ENCODE measurements around the gene EMC8.
A peak's percentile ranks its signal among the peaks of the same experiment; 100 is the strongest.
"Not testable (repeated sequence)": the region's sequence is repeated elsewhere in the genome, so short reads cannot be mapped to it uniquely, and the experiment has no call there.

The EMC8 gene

DNA sequence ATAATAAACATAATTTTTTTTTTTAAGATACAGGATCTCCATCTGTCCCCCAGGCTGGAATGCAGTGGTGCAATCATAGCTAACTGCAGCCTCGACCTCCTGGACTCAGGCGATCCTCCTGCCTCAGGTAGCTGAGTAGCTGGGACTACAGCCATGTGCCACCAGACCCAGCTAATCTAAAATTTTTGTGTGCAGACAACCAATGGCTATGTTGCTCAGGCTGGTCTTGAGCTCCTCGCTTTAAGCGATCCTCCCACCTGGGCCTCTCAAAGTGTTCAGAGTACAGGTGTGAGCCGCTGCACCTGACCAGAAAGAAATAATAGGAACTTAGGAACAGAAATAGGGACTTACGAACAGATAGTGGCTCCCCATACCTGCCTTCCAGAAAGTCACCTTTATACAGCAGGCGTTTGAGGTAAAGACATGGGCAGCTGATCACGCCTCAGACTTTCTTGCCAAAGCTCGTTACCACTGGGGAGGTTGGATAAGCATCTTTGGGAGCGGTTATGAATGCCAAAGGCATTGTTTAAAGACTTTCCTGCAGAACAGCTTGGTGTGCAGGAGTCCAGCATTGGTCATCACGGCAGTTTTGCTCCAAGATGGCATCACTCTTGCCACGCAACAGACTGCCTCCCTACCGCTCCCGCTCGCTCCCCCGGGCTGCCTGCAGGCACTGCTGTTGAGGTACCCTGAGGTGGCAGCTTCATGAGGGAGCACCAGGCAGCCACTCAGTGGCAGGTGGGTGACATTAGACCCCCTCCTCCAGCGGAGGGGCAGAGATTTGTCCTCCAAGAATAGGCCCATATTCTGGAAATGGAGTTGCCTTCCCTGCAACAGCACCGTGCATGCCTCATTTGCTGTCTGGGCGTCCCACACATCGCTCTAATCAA, 13.7 kb upstream of the EMC8 start:
- no peak for DNase-seq (ENCODE audit: low read depth in 1 of 2, low spot score in 1 of 2)

DNA sequence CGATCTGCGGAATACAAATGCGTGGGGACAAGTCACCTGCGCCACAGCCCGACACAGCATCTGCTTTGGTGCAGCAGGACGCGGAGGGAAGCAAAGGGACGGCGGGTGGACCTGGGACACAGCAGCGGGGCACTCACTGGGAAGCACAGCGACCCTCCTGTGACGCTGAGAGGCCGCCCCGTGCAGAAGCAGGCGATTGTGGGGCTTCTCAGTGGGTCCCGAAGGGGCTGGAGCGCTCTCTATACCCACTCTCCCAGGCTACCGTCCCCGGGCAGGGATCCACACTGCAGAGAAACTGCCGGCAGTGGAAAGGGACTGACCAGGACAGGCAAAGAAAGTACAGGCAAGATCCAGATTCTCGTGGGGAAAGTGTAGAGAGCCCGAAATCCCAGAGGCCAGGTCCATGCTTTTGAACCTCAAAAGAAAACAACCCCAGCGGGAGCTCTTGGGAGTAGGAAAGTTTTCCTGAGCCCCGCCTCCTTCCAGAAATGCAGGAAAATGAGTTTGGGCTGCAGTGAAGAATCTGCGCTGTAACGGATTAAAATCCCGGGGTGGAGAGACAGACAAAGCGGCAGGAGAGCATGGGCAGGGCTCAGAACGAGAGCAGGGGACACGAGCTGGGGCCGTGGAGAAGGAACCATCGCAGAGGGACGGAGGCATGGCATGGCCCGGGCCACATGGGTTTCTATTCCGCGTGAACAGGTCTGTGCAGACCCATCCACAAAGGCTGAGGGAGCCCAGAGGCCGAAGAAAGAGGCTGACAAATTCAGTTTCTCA, 12.9 kb upstream of the EMC8 start:
- DNase-seq (ENCODE audit: low read depth in 1 of 2, low spot score in 1 of 2), result no peak

DNA sequence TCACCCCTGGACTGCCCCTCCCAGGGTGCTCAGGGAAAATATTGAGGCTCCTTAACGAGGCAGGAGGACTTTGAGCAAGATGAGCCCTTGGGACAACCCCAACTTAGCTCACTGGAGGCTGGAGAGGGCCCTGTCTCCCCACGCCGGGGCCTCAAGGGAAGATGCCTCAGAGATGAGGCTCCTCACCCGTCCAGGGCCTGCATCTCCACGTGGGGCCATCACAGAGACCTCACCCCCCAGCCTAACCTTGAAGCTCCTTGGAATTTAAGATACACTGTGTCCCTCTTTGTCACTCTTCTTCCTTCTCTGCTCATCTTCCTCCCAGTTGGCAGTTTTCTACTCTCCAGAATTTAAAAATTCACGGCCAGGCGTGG, 11.4 kb upstream of the EMC8 start:
- no peak for DNase-seq (ENCODE audit: low read depth in 1 of 2, low spot score in 1 of 2)

DNA sequence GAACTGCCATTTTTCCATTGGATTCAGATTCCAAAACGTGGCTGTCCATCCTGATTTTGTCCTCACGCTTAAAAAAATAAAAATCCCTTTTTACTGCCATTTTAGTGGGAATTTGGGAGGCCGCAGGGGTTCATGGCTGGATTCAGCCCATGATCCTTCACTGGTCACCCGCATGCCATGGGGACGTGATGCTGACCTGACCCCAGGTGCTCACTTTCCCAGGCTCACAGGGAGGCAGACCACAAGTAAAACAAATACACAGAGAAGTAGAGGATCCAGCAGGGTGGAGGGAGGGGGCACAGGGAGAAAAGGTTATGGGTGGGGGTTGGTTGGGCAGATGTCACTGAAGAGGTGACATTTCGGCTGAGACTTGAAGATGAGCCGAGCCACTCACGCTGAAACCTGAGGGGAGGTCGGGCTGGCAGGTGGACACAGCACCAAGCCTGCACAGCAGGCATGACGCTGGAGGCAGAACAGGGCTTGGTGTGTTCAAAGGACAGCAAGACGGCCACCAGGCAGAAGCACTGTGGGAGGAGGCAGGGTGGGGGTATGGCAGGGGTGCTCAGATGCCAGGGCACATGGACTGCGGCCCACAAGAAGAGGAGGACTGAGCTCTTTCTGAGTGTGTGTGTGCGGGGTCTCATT, 10.9 kb upstream of the EMC8 start:
- no peak for DNase-seq (ENCODE audit: low read depth in 1 of 2, low spot score in 1 of 2)

DNA sequence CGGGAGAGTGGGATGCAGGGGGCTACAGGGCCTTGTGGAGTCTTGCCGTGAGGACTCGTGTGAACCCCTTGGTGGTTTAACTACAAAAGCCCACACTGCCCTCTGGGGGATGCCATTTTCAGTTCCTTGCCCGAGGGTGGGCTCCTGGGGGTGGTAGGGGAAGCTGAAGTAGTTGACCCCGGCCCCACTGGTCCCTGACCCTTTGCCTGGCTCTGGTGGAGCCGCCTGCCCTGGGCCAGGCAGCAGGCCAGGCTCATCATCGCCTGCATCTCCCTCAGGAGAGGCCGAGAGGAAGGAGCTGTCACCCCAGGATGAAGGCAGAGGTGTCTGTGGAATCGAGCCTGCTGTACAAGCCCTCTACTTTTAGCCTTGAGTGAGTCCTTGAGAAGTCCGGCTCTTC, 10.3 kb upstream of the EMC8 start:
- DNase-seq (ENCODE audit: low read depth in 1 of 2, low spot score in 1 of 2), result no peak

DNA sequence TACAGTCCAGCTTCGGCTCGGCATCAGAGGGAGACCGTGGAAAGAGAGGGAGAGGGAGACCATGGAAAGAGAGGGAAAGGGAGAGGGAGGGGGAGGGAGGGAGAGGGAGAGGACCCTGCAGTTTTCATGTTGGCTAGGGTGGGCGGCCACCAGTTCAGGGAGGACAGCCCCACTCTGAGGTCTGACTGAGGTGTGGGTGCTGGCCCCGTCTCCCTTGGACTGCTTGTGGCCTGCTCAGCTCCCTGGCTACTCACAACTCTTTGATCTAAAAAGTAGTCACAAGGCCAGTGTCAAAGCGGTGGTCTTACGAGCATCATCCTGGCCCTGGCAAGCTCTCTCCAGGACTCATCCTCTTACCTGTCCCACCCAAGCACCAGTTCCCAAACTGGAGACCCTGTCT, 9.6 kb upstream of the EMC8 start:
- DNase-seq (ENCODE audit: low read depth in 1 of 2, low spot score in 1 of 2), result no peak

DNA sequence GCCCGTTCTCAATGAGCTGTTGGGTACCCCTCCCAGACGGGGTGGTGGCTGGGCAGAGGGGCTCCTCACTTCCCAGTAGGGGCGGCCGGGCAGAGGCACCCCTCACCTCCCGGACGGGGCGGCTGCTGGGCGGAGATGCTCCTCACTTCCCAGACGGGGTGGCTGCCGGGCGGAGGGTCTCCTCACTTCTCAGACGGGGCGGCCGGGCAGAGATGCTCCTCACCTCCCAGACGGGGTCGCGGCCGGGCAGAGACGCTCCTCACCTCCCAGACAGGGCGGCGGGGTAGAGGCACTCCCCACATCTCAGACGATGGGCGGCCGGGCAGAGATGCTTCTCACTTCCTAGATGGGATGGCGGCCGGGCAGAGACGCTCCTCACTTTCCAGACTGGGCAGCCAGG, 8.8 kb upstream of the EMC8 start:
- DNase-seq (ENCODE audit: low read depth in 1 of 2, low spot score in 1 of 2), result not testable (repeated sequence)

DNA sequence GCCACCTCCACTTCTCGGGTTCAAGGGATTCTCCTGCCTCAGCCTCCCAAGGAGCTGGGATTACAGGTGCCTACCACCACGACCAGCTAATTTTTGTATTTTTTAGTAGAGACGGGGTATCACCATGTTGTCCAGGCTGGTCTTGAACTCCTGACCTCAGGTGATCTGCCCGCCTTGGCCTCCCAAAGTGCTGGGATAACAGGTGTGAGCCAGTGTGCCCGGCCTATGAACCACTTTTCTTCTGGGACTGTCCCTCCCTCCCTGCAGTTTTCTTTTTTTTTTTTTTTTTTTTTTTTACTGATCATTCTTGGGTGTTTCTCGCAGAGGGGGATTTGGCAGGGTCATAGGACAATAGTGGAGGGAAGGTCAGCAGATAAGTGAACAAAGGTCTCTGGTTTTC, 8.0 kb upstream of the EMC8 start:
- DNase-seq (ENCODE audit: low read depth in 1 of 2, low spot score in 1 of 2), result not testable (repeated sequence)

DNA sequence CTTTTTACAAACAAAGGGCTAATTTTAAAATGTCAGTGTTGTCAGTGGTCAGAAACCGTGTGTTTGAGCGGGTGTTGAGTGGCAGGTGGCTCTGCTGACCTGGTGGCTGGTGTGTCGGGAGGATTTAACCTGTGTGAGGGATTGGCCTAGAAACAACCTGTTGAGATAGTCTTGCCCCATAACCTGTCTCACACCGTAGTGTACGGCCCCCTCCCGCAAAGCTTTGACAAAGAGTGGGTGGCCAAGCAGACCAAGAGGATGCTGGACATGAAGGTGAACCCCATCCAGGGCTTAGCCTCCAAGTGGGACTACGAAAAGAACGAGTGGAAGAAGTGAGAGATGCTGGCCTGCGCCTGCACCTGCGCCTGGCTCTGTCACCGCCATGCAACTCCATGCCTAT, 7.2 kb upstream of the EMC8 start:
- no peak for DNase-seq (ENCODE audit: low read depth in 1 of 2, low spot score in 1 of 2)

DNA sequence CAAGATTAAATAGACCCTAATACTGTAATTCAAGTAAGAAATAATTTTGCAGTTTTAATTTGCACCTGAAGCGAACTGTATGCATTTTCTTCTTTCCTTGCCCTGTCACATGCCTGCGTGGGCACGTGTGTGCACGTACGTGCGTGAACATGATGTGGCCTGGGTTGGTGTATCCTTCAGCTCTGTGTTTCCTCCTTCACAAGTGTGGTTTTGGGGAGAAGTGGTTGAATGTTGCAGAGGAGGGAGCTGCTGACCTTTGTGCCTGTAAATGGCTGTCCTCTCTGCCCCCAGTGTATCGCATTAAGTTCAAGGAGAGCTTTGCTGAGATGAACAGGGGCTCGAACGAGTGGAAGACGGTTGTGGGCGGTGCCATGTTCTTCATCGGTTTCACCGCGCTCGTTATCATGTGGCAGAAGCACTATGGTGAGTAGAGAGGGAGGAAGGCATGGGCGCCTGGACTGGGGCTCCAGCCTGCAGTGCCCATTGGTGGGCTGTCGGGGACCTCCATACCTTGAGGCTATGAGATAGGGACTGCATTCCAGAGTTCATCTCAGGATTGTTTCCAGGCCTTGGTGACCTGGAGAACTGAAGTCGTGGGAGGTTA, 6.2 kb upstream of the EMC8 start:
- DNase-seq (ENCODE audit: low read depth in 1 of 2, low spot score in 1 of 2), result no peak

DNA sequence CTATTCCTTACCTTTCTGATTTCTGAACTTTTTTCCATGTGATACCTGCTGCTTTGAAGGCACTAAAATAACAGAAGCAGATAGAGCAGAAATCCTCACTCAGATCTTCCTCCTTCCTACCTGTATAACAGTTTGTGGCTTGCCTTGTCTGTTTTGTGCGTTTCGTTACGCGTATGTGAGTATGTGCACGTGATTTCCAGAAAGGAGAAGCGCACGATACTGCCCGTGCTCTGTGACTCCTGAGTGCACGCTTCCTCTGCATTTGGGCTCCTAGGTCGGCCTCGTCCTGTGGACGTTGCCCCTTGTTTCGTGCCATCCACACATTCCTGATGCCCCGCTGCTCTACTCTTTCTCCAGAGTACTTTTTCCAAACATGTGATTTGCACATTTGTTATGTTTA, 4.2 kb upstream of the EMC8 start:
- no peak for DNase-seq (ENCODE audit: low read depth in 1 of 2, low spot score in 1 of 2)

DNA sequence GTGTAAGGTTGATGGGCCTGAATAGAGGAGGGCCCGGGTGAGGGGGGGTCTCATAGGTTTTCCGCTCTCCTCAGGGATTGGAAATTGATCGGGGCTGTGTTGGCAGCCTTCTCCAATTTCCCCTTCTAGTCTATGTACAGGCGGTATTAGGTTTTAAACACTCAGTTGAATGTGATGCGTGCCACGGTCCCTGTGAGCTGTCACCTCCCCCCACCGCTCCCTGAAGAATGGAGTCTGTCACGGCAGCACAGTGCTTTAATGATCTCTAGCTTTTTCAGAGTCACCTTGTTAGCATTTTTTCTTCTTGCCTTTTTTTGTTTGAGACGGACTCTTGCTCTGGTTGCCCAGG, 951 bp upstream of the EMC8 start:
- DNase-seq (ENCODE audit: low read depth in 1 of 2, low spot score in 1 of 2), result peak in 1 of 2 donors; percentile 10

DNA sequence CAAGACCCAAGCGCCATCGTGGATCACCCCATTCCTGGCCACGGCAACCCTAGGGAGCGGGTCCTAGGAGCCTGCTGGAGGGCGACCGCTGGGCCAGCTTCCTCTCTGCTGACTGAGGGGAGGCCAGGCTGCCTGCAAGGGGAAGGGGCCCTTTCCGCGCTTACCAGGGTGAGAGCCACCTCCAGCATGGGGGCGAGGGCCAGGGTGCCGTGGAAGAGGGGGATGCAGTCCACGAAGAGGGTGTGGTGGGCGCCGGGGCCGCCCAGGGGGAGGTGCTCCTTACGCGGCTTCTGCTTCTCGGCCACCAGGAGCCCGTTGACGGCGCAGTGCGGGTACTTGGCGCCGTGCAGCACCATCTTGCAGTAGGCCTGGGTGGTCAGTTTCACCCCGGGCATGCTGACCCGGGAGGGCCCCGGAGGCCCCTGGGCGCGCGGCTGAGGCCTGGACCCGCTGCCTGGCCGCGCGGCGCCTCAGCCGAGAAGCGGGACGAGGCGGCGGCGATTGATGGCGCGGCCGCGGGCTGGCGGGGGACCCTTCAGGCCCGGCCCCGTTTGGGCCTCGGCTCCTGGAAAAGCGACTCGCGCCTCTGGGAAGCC, 345 bp downstream of the EMC8 start:
- no peak for DNase-seq (ENCODE audit: low read depth in 1 of 2, low spot score in 1 of 2)

DNA sequence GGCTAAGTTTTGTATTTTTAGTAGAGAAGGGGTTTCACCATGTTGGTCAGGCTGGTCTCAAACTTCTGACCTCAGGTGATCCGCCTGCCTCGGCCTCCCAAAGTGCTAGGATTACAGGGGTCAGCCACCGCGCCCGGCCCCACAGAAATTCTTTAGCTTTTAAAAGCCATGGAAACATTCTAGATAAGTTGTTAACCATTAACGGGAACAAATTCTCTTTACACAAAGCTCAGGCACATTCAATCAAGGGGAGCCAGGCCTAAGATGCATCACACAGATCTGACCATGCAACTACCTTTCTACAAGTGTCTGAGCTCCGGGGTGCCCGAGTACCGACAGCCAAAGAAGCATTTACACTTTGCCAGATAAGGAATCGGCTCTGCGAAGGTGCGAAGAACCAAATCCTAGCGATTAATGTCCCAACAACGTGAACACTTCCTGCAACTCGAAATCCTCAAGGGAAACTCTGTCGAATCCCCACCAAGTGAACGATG, 1.0 kb downstream of the EMC8 start:
- no peak for DNase-seq (ENCODE audit: low read depth in 1 of 2, low spot score in 1 of 2)

DNA sequence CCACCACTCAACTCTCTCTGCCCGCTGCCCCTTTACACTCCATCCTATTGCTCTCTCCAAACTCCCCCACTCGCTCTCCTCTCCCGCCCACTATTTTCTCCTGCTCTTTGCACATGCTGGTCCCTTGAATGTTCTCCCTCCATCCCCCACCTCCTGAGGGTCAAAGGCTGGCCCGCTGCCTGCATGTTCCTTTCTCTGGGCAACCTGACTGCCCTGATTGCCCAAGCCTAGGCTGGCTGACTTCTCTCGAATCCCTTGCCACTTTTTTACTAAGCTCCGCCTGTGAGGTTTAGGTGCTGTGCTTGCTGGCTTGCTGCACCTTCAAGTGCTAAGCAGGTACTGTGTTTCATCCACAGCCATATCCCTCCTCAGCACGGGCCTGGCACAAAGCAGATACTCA, 2.7 kb downstream of the EMC8 start:
- DNase-seq (ENCODE audit: low read depth in 1 of 2, low spot score in 1 of 2), result no peak

DNA sequence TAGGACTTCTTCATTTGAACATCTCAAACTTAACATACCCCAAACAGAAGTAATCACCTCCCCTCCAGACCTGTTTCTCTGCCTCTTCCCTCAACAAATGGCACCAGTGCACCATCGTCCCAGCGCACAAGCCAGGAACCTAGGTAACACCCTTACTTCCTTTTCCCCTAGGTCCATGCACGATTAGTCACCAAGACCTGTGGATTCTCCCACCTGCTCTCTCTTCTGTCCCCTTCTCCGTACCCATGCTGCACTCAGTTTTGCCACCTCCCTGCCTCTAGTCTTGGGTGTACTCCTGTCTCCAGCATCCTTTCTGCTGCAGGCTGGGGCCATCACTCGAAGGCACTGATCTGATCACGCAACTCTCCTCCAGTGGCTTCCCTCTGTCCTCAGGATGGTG, 3.2 kb downstream of the EMC8 start:
- DNase-seq (ENCODE audit: low read depth in 1 of 2, low spot score in 1 of 2), result no peak

DNA sequence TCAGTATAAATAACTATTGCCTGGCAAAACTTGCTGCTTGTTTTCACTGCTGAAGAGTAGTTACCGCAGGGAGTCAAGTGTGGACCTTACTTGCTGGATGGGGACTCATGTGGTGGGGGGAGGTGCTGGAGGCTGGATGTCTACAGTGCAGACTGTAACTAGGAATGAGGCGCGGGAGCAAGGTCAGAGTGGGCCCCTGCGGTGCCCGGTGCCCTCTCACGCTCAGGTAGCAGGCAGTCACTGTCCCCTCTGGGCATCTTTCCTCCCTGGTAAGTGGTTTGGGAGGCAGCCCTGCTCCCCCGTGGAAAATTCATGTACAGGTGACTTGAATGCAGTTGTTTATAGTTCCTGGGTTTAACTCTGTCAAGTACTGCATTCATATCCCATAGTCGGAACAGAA, 4.6 kb downstream of the EMC8 start:
- no peak for DNase-seq (ENCODE audit: low read depth in 1 of 2, low spot score in 1 of 2)

DNA sequence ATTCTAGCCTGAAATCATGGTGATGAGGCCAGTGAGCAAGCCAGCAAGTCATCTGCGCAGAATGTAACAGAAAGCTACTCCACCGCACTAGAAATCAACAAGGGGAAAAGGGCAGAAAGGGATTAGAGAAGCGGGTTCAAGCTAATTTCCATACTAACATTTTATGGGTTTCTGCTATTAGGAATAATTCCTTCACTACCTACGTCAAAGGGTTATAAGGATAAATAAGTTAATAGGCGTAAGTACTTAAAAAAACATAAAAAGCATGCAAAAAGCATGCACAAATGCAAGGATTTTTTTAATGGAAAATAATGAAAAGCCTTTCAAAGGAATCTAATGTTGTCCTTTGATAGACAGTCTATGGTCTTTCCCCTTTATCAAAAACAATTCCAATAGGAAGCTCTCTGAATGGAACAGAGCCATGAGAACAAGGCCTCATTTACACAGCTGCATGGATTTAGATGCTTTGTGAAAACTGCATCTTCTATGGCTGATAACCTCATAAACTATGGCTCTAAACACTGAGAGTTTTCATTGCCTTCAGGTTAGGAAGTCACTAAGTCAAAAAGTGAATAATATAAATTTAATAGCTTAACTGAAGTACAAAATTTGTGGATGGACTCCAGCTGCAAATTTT, 5.6 kb downstream of the EMC8 start:
- DNase-seq (ENCODE audit: low read depth in 1 of 2, low spot score in 1 of 2), result no peak

DNA sequence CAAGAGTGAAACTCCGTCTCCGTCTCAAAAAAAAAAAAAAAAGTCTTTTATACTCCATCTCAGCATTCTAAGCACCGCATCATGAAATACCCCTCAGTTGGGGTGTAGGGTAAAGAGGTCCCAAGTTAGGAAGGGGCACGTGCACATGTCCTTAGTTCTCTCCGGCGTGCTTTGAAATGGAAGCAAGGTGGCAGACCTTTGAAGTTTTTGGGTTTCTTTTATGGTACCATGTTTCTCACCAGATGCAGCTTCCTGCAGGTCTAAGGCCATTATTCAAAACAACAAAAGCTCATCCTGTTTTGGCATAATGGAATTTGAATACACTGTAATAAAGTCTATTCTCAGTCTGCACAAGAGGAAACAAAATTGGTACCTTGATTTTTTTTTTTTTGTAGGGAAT, 9.6 kb downstream of the EMC8 start:
- DNase-seq (ENCODE audit: low read depth in 1 of 2, low spot score in 1 of 2), result no peak

DNA sequence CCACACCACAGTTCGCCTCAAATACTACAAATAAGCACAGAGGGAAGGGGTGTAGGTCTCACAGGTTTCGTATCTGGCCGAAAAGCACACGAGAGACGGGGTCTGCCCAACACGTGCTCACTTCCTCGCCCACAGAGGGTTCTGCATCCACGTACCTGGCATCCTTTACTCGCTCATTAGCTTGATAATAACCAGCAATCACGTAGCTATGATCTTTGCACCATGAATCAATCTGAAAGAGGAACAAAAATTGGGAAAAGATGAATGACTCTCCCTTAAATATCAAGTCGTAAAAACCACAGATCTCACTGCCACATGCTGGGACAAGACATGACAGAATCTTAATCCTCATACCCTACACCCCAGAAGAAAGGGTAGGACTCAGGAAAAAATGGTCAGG, 10.5 kb downstream of the EMC8 start:
- no peak for DNase-seq (ENCODE audit: low read depth in 1 of 2, low spot score in 1 of 2)

DNA sequence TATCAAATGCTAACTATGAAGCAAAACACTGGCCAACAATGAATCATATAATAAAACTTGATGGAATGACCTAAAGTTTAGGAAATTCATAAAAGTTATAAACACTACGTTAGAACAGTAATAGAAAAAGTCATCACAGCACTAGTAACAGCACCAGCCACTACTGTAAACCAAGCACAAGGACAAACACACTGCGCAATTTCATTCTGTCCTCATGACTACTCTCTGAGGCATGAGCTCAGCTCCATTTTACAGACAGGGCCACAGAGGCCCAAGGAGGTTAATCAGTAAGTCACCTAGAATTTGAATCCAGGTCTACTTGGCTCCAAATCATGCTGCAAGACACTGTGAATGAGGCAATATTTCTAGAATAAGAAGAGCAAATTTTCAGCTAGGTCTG, 13.4 kb downstream of the EMC8 start:
- no peak for DNase-seq (ENCODE audit: low read depth in 1 of 2, low spot score in 1 of 2)
